Activated B cell treated with CpG ODN at 0.5 μM for 24 hours (primary cell): ENCODE data around the gene C22orf39. TPM values are rescaled to one million over a fixed set of nuclear protein-coding genes. Genes with fewer than 3 reads are reported as not detected.

ENCODE experiments used
- ATAC-seq: fragments of 200-7000 bp; cut with Tn5 transposase; one replicate; pipeline ENCODE4 v1.10.0; 2021; ENCODE audit warnings: low read depth, mild to moderate bottlenecking, moderate library complexity
- CTCF ChIA-PET: fragments of 350-600 bp; sonication (Branson Sonifier 250); formaldehyde crosslinking; loops from one replicate; lab custom pipeline; 2021; ENCODE audit warnings: antibody characterized with exemption; lab: Charles Lee
- POLR2A ChIA-PET: fragments of 350-600 bp; sonication (Branson Sonifier 250); formaldehyde crosslinking; loops from one replicate; lab custom pipeline; 2021; ENCODE audit warnings: antibody characterized with exemption; lab: Charles Lee
- DNase-seq: peaks from one replicate; pipeline ENCODE4 v3.0.0; 2022
- H3K27ac Mint-ChIP-seq: one replicate; pipeline ENCODE4 v1.8.0; 2020; ENCODE audit warnings: mixed read lengths
- H3K27me3 Mint-ChIP-seq: one replicate; pipeline ENCODE4 v1.8.0; 2021; ENCODE audit warnings: mixed read lengths
- H3K36me3 Mint-ChIP-seq: one replicate; pipeline ENCODE4 v1.8.0; 2021; ENCODE audit warnings: low read depth, mixed read lengths
- H3K4me1 Mint-ChIP-seq: one replicate; pipeline ENCODE4 v1.8.0; 2021; ENCODE audit warnings: mixed read lengths
- H3K4me3 Mint-ChIP-seq: one replicate; pipeline ENCODE4 v1.8.0; 2020; ENCODE audit warnings: mild to moderate bottlenecking, mixed read lengths
- H3K9me3 Mint-ChIP-seq: one replicate; pipeline ENCODE4 v1.8.0; 2020; ENCODE audit warnings: mixed read lengths
- CTCF ChIP-seq: fragments of 200-600 bp; IDR thresholded peaks from one replicate; pipeline ENCODE4 v1.8.0; 2022; ENCODE audit warnings: antibody characterized with exemption, mild to moderate bottlenecking
- intact Hi-C: fragments of 100-400 bp; cut with micrococcal nuclease; formaldehyde crosslinking; loops from one replicate; pipeline ENCODE4 v1.15.1; 2024
- total RNA-seq: library from RNA; stranded (reverse); gene quantifications from 2 replicates; pipeline ENCODE4 v1.2.3, GENCODE V29; 2022

Gene C22orf39
- total RNA-seq, 1 donor from 2014 or later, result 43.0 TPM

GRCh38 chr22:19464975-19465374, 17.5 kb upstream of the C22orf39 start:
- no peak overlapping the region for H3K27ac Mint-ChIP-seq
- H3K4me3 Mint-ChIP-seq, result no peak overlapping the region
- ChIA-PET CTCF (no interaction called here), POLR2A (no interaction called here)
- H3K9me3 Mint-ChIP-seq, result no peaks in the 10 kb centered on the region
- DNase-seq (no peak), ATAC-seq (no peak)
- no peaks in the 10 kb centered on the region for H3K4me1 Mint-ChIP-seq
- peaks cover 76% of the 10 kb centered on the region for H3K36me3 Mint-ChIP-seq
- intact Hi-C loops, result no loop called here
- H3K27me3 Mint-ChIP-seq, result no peaks in the 10 kb centered on the region
- TF ChIP-seq CTCF, result no peak

- no peak for TF ChIP-seq CTCF
- peaks cover 72% of the 10 kb centered on the region for H3K36me3 Mint-ChIP-seq
- ATAC-seq (no peak), DNase-seq (no peak)
- H3K4me1 Mint-ChIP-seq, result no peaks in the 10 kb centered on the region
- no peak overlapping the region for H3K27ac Mint-ChIP-seq
- POLR2A ChIA-PET, result no interaction called here
- CTCF ChIA-PET, result no interaction called here
- intact Hi-C loops, result no loop called here
- no peak overlapping the region for H3K4me3 Mint-ChIP-seq
- H3K27me3 Mint-ChIP-seq, result no peaks in the 10 kb centered on the region
- H3K9me3 Mint-ChIP-seq, result no peaks in the 10 kb centered on the region
These were observed 17.0 kb upstream of the C22orf39 start for GRCh38 chr22:19464546-19464945.

- no peaks in the 10 kb centered on the region for H3K9me3 Mint-ChIP-seq
- TF ChIP-seq CTCF, result no peak
- no peak overlapping the region for H3K27ac Mint-ChIP-seq
- no peak overlapping the region for H3K4me3 Mint-ChIP-seq
- CTCF ChIA-PET, result no interaction called here
- POLR2A ChIA-PET, result interaction anchor here (1.2 kb wide), 1 partner anchor 32 kb away, joined by 4 read pairs; the partner anchor contains the start of gene MRPL40
- DNase-seq (no peak), ATAC-seq (no peak)
- H3K27me3 Mint-ChIP-seq, result no peaks in the 10 kb centered on the region
- peaks cover 64% of the 10 kb centered on the region for H3K36me3 Mint-ChIP-seq
- no peaks in the 10 kb centered on the region for H3K4me1 Mint-ChIP-seq
- intact Hi-C loops, result no loop called here
These were observed 16.3 kb upstream of the C22orf39 start for GRCh38 chr22:19463491-19464469.

- ChIA-PET POLR2A (interaction anchor here (0.9 to 1.2 kb wide), 2 partner anchors 12 to 31 kb away, joined by 3 to 4 read pairs; partner anchors contain the start of gene MRPL40), CTCF (no interaction called here)
- H3K27me3 Mint-ChIP-seq, result no peaks in the 10 kb centered on the region
- H3K4me1 Mint-ChIP-seq, result no peaks in the 10 kb centered on the region
- H3K27ac Mint-ChIP-seq, result no peak overlapping the region
- ATAC-seq (no peak), DNase-seq (no peak)
- H3K4me3 Mint-ChIP-seq, result no peak overlapping the region
- H3K36me3 Mint-ChIP-seq, result peaks cover 61% of the 10 kb centered on the region
- intact Hi-C loops, result no loop called here
- TF ChIP-seq CTCF, result no peak
- no peaks in the 10 kb centered on the region for H3K9me3 Mint-ChIP-seq
These were observed 15.5 kb upstream of the C22orf39 start for GRCh38 chr22:19463008-19463407.

GRCh38 chr22:19461506-19461905, 14.0 kb upstream of the C22orf39 start:
- H3K27ac Mint-ChIP-seq, result no peak overlapping the region
- no peak for DNase-seq
- no peaks in the 10 kb centered on the region for H3K27me3 Mint-ChIP-seq
- H3K36me3 Mint-ChIP-seq, result peaks cover 62% of the 10 kb centered on the region
- intact Hi-C loops, result no loop called here
- ChIA-PET CTCF (no interaction called here), POLR2A (no interaction called here)
- H3K4me1 Mint-ChIP-seq, result no peaks in the 10 kb centered on the region
- ATAC-seq, result no peak
- no peaks in the 10 kb centered on the region for H3K9me3 Mint-ChIP-seq
- H3K4me3 Mint-ChIP-seq, result no peak overlapping the region
- TF ChIP-seq CTCF, result no peak
